GM23338 (cell line): Measurements from ENCODE around the gene PLEKHM2.

Experiments used
- EZH2phosphoT487 ChIP-seq: fragments of 200-600 bp; sonication (generic); IDR thresholded peaks from one replicate; pipeline ENCODE4 v1.8.1; 2018; ENCODE audit warnings: antibody characterized with exemption; ENCODE audit not compliant: unreplicated experiment
- TF ChIP-seq, protein P1 (sequence below), 2 experiments: fragments of 200-600 bp in 1 of 2; sonication (generic) in 1 of 2; conservative IDR thresholded peaks; 2 replicates each; pipeline versions ENCODE4 v1.5.1 to v1.6.1; 2016 to 2017; ENCODE audit warnings: antibody characterized with exemption in 2 of 2, low read depth in 2 of 2, mild to moderate bottlenecking in 2 of 2, moderate library complexity in 1 of 2

DNA sequence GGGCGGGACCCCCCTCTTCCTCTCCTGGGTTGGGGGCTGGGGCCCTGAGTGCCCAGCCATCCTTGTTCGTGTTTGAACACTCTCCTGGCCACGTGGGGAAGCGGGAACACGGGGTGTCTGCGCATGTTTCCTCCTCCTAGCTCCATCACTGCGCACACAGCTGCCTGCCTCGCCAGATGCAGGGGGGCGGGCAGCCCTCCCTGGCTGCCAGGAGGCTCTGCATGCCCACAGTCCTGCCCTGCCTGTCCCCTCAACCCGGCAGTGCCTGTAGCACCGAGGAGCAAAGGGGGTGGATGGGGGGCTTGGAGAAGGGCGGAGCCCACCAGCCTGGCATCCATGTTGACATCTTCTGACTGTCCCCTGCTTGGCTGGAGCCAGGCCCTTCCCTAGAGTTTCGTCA, 50.2 kb downstream of the PLEKHM2 start:
- TF ChIP-seq, protein P1, sequence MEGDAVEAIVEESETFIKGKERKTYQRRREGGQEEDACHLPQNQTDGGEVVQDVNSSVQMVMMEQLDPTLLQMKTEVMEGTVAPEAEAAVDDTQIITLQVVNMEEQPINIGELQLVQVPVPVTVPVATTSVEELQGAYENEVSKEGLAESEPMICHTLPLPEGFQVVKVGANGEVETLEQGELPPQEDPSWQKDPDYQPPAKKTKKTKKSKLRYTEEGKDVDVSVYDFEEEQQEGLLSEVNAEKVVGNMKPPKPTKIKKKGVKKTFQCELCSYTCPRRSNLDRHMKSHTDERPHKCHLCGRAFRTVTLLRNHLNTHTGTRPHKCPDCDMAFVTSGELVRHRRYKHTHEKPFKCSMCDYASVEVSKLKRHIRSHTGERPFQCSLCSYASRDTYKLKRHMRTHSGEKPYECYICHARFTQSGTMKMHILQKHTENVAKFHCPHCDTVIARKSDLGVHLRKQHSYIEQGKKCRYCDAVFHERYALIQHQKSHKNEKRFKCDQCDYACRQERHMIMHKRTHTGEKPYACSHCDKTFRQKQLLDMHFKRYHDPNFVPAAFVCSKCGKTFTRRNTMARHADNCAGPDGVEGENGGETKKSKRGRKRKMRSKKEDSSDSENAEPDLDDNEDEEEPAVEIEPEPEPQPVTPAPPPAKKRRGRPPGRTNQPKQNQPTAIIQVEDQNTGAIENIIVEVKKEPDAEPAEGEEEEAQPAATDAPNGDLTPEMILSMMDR (conservative IDR thresholded peaks at IDR 0.05; ENCODE audit: low read depth in 2 of 2), result no peak
- no peak for TF ChIP-seq EZH2phosphoT487
